ENCODE results near the gene FAM120A.

GRCh38 chr9:93413530-93413929 lies 38.0 kb upstream of the FAM120A start:
- no peak for TF ChIP-seq CTCF (IDR thresholded peaks at IDR 0.05)
- TF ChIP-seq POLR2A (IDR thresholded peaks at IDR 0.05): no peak

All from adrenal gland (tissue), 5 donors.